GM12878 (cell line): Measurements from ENCODE around the gene OSBPL2. TPM values are rescaled to one million over a fixed set of nuclear protein-coding genes. Genes with fewer than 3 reads are reported as not detected.
A peak's percentile ranks its signal among the peaks of the same experiment; 100 is the strongest.

ENCODE experiments used
- BCLAF1 ChIP-seq: fragments of 450-650 bp; IDR thresholded peaks from 2 replicates; pipeline ENCODE4 v1.6.1; 2017; ENCODE audit warnings: antibody characterized with exemption, mild to moderate bottlenecking, moderate library complexity
- CBX3 ChIP-seq: fragments of 200-600 bp; sonication (generic); IDR thresholded peaks from 2 replicates; pipeline ENCODE4 v1.6.1; 2016; ENCODE audit warnings: low read depth, borderline replicate concordance
- CTCF ChIP-seq, 3 experiments: IDR thresholded peaks in 2 of 3; conservative IDR thresholded peaks in 1 of 3; 2 replicates each; pipeline ENCODE4 v1.5.1; 2011; ENCODE audit warnings: low read depth in 3 of 3, low read length in 3 of 3, mild to moderate bottlenecking in 3 of 3, control low read depth in 2 of 3, moderate library complexity in 2 of 3, inconsistent platforms in 1 of 3, mixed read lengths in 1 of 3; ENCODE audit not compliant: control insufficient read depth in 2 of 3, insufficient read depth in 1 of 3; ENCODE audit errors: extremely low read depth in 1 of 3
- E2F4 ChIP-seq: IDR thresholded peaks from 2 replicates; pipeline ENCODE4 v1.6.1; 2012; ENCODE audit warnings: low read depth, low read length, improper control_type of control experiment
- E2F8 ChIP-seq: fragments of 450-650 bp; IDR thresholded peaks from 2 replicates; pipeline ENCODE4 v1.6.1; 2018; ENCODE audit warnings: mild to moderate bottlenecking, low read depth, moderate library complexity; ENCODE audit not compliant: partially characterized antibody
- ESRRA ChIP-seq: IDR thresholded peaks from 2 replicates; pipeline ENCODE4 v1.6.1; 2012; ENCODE audit warnings: mild to moderate bottlenecking, low read length, improper control_type of control experiment
- FOS ChIP-seq: IDR thresholded peaks from 3 replicates; pipeline ENCODE4 v1.6.1; 2011; ENCODE audit warnings: borderline replicate concordance; ENCODE audit not compliant: insufficient read length; ENCODE audit errors: extremely low read depth
- GATAD2B ChIP-seq: fragments of 450-650 bp; conservative IDR thresholded peaks from 2 replicates; pipeline ENCODE4 v1.6.1; 2017; ENCODE audit warnings: low read depth, mild to moderate bottlenecking, moderate library complexity
- IRF3 ChIP-seq: fragments of 450-650 bp; IDR thresholded peaks from 2 replicates; pipeline ENCODE4 v1.6.1; 2014; ENCODE audit warnings: mild to moderate bottlenecking
- RB1 ChIP-seq: fragments of 450-650 bp; formaldehyde crosslinking; IDR thresholded peaks from 2 replicates; pipeline ENCODE4 v1.6.1; 2017; ENCODE audit warnings: mild to moderate bottlenecking, borderline replicate concordance
- REST ChIP-seq: IDR thresholded peaks from 2 replicates; pipeline ENCODE4 v1.6.1; 2012; ENCODE audit warnings: mild to moderate bottlenecking, low read depth, low read length
- SMC3 ChIP-seq: IDR thresholded peaks from 2 replicates; pipeline ENCODE4 v1.6.1; 2011; ENCODE audit warnings: low read length, improper control_type of control experiment, borderline replicate concordance
- SREBF2 ChIP-seq: IDR thresholded peaks from 2 replicates; pipeline ENCODE4 v1.6.1; 2012; ENCODE audit warnings: mild to moderate bottlenecking, low read length
- ZNF207 ChIP-seq: fragments of 450-650 bp; IDR thresholded peaks from 2 replicates; pipeline ENCODE4 v1.6.1; 2014; ENCODE audit warnings: antibody characterized with exemption, mild to moderate bottlenecking, borderline replicate concordance
- polyA plus RNA-seq, 11 experiments: library from polyadenylated mRNA; depleted of rRNA in 4 of 11; unstranded in 6 of 11; stranded (reverse) in 5 of 11; fragments of >200 nt; fragmentation: Nextera tagmentation in 4 of 11; fragmentation: Illumina TruSeq in 1 of 11; extraction: Ambion mirVana in 4 of 11; extraction: Trizol in 1 of 11; gene quantifications; 1 replicate in 1 of 11; 2 replicates in 10 of 11; pipeline versions ENCODE4 v1.2.1 to v1.2.3, GENCODE V29; 2011 to 2016; ENCODE audit warnings: inconsistent platforms in 2 of 11, missing spikeins in 2 of 11, low read depth in 1 of 11
- total RNA-seq, 4 experiments: library from RNA; depleted of rRNA in 3 of 4; stranded (reverse); fragments of >200 nt in 3 of 4; fragmentation: Illumina TruSeq in 1 of 4; extraction: Trizol in 1 of 4; gene quantifications; 2 replicates each; pipeline versions ENCODE4 v1.2.1 to v1.2.3, GENCODE V29; 2013 to 2021

The OSBPL2 gene
- total and polyA plus RNA-seq, 10 of the 15 experiments (the other 5 are each of a cell fraction or from before 2014, with no cell fraction given): 2.8 to 22.3 (median 14.7) TPM

- TF ChIP-seq BCLAF1: no peak
- TF ChIP-seq ZNF207: peak; percentile 98
- TF ChIP-seq RB1: peak; percentile 96
- no peak for TF ChIP-seq SREBF2
- peak; percentile 47 for TF ChIP-seq SMC3
- peak; percentile 44 for TF ChIP-seq FOS
- no peak for TF ChIP-seq CBX3
- TF ChIP-seq E2F4: no peak
- TF ChIP-seq IRF3: peak; percentile 77; the same call in 1 of the 2 replicates
- no peak for TF ChIP-seq ESRRA
- peak; percentile 80 to 99 (median 92) for TF ChIP-seq CTCF (IDR thresholded peaks at IDR 0.05 in 2 of 3, conservative IDR thresholded peaks at IDR 0.05 in 1 of 3; ENCODE audit: control insufficient read depth in 2 of 3, extremely low read depth in 1 of 3, insufficient read depth in 1 of 3, low read depth in 3 of 3, low read length in 3 of 3)
- no peak for TF ChIP-seq REST
- peak; percentile 88 for TF ChIP-seq GATAD2B
- no peak for TF ChIP-seq E2F8
Observed at GRCh38 chr20:62302341-62303061, 64.2 kb downstream of the OSBPL2 start, which contains the start of gene ADRM1 (continued).
